NB4 (cell line): Measurements from ENCODE around the gene AGBL1.

Source experiments
- MYC ChIP-seq: IDR thresholded peaks from 2 replicates; pipeline ENCODE4 v1.6.1; 2011; ENCODE audit warnings: low read depth, low read length
- POLR2A ChIP-seq: IDR thresholded peaks from 2 replicates; pipeline ENCODE4 v1.6.1; 2011; ENCODE audit warnings: mild to moderate bottlenecking; ENCODE audit not compliant: insufficient read length; ENCODE audit errors: extremely low read depth
- TF ChIP-seq, protein P1 (sequence below): IDR thresholded peaks from one replicate; pipeline ENCODE4 v1.5.1; 2012; ENCODE audit warnings: low read depth, low read length
- TF ChIP-seq, protein P2 (sequence below): IDR thresholded peaks from 2 replicates; pipeline ENCODE4 v1.6.1; 2011; ENCODE audit warnings: low read depth, low read length

DNA sequence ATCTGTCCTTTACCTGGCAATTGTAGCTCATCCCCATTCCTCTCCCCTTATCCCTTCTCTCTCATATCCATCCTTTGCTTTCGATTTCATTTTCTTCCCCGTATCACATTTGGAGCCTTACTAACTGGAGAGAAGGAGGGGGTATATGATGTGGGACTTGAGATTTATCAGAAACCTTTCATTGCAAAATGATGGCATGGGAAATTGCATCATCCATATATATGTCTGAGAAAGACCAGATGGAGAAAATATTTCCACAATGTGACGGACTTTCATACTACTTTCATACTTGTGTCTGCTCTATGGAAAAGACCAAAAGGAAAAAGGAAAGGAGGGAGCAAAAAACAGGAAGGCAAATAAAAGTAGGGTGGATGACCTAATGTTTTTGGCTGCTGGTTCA lies 675.2 kb downstream of the AGBL1 start:
- TF ChIP-seq, protein P1, sequence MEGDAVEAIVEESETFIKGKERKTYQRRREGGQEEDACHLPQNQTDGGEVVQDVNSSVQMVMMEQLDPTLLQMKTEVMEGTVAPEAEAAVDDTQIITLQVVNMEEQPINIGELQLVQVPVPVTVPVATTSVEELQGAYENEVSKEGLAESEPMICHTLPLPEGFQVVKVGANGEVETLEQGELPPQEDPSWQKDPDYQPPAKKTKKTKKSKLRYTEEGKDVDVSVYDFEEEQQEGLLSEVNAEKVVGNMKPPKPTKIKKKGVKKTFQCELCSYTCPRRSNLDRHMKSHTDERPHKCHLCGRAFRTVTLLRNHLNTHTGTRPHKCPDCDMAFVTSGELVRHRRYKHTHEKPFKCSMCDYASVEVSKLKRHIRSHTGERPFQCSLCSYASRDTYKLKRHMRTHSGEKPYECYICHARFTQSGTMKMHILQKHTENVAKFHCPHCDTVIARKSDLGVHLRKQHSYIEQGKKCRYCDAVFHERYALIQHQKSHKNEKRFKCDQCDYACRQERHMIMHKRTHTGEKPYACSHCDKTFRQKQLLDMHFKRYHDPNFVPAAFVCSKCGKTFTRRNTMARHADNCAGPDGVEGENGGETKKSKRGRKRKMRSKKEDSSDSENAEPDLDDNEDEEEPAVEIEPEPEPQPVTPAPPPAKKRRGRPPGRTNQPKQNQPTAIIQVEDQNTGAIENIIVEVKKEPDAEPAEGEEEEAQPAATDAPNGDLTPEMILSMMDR = no peak
- no peak for TF ChIP-seq POLR2A
- TF ChIP-seq MYC = no peak
- TF ChIP-seq, protein P2, sequence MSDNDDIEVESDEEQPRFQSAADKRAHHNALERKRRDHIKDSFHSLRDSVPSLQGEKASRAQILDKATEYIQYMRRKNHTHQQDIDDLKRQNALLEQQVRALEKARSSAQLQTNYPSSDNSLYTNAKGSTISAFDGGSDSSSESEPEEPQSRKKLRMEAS = no peak
